Inflammatory macrophage treated with lipopolysaccharide for 4 hours (primary cell): ENCODE data around the gene DDIT3.
"Not testable (repeated sequence)": the region's sequence is repeated elsewhere in the genome, so short reads cannot be mapped to it uniquely, and the experiment has no call there.

Experiments used
- DNase-seq: peaks from one replicate; pipeline ENCODE4 v3.0.0-alpha.2; 2020

DDIT3 gene

DNA sequence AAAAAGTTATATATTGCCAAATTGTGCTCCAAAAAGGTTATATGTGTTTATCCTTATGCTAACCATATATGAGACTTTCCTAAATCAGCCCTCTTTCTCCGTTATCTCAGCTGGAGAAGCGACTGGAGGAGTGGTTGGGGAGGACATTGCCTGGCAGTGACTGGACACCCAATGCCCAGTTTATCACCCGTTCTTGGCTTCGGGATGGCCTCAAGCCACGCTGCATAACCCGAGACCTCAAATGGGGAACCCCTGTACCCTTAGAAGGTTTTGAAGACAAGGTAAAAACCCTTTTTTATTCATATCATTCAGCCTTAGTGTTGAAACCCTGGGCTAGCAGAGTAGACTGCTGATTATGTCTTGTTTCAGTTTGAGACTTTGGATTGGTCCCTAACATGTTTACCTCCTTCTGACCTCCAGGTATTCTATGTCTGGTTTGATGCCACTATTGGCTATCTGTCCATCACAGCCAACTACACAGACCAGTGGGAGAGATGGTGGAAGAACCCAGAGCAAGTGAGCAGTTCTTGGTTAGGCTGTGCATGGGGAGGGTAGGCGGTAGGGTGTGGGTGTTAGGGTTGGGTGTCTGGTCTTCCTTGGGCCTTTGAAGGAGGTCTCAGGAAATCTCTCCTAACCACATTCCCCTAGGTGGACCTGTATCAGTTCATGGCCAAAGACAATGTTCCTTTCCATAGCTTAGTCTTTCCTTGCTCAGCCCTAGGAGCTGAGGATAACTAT, 8.6 kb downstream of the DDIT3 start:
- DNase-seq: no peak

DNA sequence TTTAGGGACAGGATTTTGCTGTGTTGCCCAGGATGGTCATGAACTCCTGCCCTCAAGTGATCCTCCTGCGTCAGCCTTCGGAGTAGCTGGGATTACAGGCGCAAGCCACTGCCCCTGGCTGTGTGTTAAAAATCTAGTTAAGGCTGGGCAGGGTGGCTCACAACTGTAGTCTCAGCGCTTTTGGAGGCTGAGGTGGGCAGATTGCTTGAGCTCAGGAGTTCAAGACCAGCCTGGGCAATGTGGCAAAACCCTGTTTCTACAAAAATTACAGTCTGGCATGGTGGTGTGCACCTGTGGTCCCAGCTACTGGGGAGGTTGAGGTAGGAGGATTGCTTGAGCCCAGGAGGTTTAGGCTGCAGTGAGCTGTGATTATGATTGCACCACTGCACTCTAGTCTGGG, 9.2 kb downstream of the DDIT3 start:
- DNase-seq: no peak

DNA sequence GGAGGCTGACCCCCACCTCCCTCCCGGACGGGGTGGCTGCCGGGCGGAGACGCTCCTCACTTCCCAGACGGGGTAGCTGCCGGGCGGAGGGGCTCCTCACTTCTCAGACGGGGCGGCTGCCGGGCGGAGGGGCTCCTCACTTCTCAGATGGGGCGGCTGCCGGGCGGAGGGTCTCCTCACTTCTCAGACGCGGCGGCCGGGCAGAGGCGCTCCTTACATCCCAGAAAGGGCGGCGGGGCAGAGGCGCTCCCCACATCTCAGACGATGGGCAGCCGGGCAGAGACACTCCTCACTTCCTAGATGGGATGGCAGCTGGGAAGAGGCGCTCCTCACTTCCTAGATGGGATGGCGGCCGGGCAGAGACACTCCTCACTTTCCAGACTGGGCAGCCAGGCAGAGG, 12.5 kb downstream of the DDIT3 start:
- not testable (repeated sequence) for DNase-seq

- DNase-seq: not testable (repeated sequence)
Observed at GRCh38 chr12:57506541-57506940, 13.8 kb downstream of the DDIT3 start.

DNA sequence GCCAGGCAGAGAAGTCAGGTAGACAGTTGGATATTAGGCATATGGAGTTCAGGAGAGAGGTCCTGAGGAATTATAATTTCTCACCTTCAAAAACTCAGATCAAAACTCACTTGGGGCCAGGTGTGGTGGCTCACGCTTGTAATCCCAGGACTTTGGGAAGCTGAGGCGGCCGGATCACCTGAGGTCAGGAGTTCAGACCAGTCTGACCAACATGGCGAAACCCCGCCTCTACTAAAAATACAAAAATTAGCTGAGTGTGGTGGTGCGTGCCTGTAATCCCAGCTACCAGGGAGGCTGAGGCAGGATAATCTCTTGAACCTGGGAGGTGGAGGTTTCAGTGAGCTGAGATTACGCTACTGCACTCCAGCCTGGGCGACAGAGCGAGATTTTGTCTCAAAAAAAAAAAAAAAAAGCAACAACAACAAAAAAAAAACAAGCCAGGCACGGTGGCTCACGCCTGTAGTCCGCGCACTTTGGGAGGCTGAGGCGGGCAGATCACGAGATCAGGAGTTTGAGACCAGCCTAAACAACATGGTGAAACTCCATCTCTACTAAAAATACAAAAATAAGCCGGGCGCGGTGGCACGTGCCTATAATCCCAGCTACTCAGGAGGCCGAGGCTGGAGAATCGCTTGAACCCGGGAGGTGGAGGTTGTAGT, 17.9 kb downstream of the DDIT3 start:
- not testable (repeated sequence) for DNase-seq

DNA sequence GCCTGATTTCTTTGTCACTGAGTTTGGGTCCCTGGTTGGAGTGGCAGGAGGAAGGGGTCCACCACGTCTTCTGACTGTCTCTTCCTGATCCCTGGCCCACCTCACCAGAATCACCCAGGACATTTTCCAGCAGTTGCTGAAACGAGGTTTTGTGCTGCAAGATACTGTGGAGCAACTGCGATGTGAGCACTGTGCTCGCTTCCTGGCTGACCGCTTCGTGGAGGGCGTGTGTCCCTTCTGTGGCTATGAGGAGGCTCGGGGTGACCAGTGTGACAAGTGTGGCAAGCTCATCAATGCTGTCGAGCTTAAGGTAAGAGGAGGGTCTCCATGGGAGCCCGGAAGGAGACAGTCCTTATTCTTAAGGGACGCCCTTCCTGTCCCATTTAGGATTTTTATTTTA, 20.1 kb downstream of the DDIT3 start:
- DNase-seq: no peak

DNA sequence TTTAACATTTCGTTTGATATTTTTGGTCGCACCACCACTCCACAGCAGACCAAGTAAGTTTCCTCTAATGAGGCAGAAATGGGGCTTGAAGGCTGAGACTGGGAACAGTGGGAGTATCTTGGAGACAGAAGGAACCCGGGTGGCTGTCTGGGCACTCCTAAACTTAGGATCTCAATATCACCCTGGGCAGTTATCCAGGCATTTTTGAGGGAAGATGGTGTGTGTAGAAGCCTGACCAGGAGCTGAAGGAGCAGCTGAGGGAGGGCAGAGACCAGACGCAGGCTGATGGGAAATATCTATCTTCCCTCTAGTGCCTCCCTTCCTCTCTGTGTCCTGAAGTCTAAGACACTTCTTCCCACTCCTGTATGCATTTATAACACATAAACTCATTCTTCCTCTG, 21.7 kb downstream of the DDIT3 start:
- no peak for DNase-seq

GRCh38 chr12:57498132-57498502, 22.2 kb downstream of the DDIT3 start:
- no peak for DNase-seq

DNA sequence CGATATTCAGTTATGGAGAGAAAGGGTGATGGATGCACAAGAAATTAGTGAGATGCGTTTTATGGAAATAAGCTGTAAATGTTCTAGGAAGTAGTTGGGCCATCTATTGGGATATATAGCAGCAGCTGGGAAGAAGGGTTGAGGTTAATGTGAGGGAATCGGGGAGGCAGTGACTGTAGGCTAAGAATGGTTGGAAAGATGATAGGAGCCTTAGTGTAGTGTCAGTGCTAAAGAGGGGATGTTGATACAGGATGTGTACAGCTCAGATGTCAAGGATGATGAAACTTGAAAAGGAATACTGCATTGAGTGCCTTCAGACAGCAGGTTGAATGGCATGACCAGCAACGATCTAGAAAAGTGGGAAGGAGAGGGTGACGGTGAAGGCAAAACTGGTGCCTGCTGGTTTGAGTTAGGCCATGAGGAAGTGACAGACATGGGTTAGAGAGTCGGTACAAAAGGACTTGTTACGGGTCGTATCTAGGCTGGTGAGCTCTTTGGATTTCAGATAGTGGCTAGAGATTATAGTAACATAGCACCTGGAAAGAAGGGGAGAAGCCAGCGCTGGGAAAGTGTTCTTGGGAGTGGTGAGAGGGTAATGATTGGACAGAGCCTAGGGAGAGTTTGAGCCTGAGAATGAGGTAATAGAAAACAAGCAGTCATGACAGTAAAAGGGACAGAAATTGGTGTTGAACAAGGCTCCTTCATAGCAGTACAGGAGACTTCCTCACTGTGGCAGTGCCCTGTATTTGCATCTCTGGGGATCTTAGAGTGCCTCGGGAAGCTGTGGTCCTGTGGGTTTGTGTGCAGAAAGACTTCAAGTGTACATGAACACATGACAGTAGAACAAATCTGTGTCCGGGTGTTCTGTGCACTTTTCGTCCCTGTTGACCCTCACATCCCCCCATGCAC, 22.8 kb downstream of the DDIT3 start:
- DNase-seq: no peak

- no peak for DNase-seq
Observed at GRCh38 chr12:57496822-57497221, 23.5 kb downstream of the DDIT3 start.

DNA sequence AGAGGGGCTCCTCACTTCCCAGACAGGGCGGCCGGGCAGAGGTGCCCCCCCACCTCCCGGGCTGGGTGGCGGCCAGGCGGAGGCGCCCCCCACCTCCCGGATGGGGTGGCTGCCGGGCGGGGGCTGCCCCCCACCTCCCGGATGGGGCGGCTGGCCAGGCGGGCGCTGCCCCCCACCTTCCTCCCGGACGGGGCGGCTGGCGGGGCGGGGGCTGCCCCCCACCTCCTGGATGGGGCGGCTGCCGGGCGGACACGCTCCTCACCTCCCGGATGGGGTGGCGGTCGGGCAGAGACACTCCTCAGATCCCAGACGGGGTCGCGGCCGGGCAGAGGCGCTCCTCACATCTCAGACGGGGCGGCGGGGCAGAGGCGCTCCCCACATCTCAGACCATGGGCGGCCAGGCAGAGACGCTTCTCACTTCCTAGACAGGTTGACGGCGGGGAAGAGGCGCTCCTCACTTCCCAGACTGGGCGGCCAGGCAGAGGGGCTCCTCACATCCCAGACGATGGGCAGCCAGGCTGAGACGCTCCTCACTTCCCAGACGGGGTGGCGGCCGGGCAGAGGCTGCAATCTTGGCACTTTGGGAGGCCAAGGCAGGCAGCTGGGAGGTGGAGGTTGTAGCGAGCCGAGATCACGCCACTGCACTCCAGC, 25.1 kb downstream of the DDIT3 start:
- not testable (repeated sequence) for DNase-seq

GRCh38 chr12:57491393-57492280, 28.7 kb downstream of the DDIT3 start:
- no peak for DNase-seq

GRCh38 chr12:57490126-57490525, 30.2 kb downstream of the DDIT3 start:
- DNase-seq: no peak

DNA sequence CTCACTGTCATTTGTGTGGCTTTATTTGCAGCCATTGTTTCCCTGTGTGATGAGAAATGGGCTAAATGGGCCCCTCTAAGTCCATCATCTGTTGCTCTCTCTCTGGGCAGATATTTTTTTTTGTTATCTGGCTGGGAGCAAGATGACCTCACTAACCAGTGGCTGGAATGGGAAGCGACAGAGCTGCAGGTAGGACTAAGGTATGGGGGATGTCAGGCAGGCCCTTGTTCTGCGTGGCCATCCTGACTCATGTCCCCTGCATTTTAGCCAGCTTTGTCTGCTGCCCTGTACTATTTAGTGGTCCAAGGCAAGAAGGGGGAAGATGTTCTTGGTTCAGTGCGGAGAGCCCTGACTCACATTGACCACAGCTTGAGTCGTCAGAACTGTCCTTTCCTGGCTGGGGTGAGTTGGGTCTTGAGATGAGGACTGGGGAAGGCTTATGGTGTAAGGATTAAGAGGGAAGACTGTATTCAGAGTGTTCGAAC, 31.1 kb downstream of the DDIT3 start:
- DNase-seq: peak; percentile 11

DNA sequence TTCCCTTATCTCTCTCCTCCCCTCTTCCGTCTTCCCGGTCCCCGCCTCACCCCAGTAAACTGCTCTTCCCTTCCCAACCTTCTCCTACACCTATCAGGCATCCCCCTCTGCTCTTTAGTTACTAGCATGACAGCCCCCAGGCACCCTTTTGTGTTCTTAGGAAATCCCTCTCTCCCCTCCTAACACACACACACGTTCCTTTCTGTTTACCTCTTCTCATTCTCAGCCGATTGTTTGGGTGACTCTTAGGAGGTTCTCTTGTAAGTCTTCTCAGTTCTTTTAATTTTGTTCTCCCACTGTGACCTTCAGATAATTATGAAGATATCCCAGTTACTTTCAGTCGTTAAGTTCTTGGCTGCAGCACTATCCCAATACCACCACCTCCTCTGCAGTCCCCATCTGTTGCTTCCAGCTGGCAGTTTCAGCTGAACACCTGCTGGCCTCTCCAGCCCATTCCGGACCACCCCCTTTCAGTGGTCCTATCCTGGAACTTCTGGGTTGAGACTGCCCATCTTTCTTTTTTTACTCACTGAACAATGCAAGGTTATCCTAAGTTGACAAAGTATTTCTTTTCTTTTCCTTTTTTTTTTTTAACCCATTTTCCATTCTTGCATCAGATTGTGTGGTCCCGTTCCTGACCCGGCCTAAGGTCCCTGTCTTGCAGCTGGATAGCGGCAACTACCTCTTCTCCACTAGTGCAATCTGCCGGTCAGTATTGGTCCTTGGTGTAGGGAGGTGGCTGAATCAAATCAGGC, 31.7 kb downstream of the DDIT3 start:
- no peak for DNase-seq

DNA sequence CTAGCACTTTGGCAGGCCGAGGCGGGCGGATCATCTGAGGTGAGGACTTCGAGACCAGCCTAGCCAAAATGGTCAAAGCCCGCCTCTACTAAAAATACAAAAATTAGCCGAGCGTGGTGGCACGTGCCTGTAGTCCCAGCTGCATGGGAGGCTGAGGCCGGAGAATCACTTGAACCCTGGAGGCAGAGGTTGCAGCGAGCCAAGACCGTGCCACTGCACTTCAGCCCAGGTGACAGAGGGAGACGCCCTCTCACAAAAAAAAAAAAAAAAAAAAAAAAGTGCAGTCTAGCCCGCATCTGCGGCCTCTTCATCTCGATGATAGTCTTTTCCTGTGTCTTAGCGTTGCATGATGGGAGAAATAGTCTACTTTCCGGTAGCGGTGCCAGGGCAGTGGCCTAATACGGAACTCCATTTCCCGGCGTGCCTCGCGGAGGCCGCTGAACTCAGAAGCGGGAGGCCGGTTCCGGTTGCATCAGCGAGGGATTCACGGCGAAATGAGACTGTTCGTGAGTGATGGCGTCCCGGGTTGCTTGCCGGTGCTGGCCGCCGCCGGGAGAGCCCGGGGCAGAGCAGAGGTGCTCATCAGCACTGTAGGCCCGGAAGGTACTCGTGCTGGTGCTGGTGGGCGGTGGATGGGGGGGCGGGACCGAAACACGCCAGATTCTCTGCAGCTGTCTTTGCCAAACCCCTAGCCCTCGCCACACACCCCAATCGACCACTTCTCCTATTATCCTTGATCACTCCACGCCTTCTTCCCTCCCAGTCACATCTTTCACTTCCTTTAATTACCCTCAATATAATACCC, 32.5 kb downstream of the DDIT3 start, which contains the start of gene MARS1:
TSS of gene MARS1 (plus strand) at position 472 of the 805 bp plus-strand sequence. CDS start at position 495, 23 bp downstream.
- peak; percentile 97 for DNase-seq

DNA sequence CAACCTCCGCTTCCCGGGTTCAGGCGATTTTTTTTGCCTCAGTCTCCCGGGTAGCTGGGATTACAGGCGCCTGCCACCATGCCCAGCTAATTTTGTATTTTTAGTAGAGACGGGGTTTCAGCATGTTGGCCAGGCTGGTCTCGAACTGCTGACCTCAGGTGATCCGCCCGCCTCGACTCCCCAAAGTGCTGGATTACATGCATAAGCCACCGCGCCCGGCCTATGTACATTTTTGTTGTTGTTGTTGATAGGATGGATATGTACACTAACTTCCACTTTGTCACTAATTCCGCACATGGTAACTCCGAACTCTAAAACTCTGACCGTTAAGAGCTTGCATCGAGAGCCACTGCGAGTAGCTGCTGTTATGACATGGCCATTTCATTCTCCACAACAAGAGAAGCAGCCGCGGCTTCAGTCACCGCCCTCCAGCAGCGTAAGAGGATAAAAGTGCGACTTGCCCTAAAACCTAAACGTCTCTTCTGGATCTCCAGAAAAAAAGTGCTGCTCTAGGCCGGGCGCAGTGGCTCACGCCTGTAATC, 33.2 kb downstream of the DDIT3 start:
- no peak for DNase-seq

- no peak for DNase-seq
Observed at GRCh38 chr12:57485695-57486094, 34.6 kb downstream of the DDIT3 start.

- DNase-seq: no peak
Observed at GRCh38 chr12:57483466-57483865, 36.8 kb downstream of the DDIT3 start.

GRCh38 chr12:57481671-57482070, 38.6 kb downstream of the DDIT3 start:
- DNase-seq: no peak
